ENCODE measurements around the gene PHAF1. TPM values are rescaled to one million over a fixed set of nuclear protein-coding genes. Genes with fewer than 3 reads are reported as not detected.

Gene PHAF1
- total RNA-seq, 2 donors from 2014 or later: 10.3 TPM

DNA sequence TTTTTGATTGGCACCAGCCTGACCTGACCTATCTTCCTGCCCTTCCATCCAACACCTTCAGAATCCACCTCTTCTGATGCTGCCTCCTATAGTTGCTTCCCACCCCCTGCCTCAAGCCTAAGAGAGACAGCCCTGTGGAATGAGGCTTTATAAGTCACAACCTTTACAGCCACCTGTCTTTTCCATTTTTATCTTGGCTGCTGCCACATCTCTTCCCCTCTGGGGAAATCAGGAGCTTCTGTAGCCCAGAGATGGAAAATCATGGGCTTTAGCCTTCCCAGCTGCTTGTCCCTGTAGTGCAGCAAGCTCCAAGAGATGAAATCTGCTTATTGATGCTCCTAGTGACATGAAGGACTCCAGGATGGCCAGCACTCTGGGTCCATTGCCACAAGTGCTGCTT is 18.7 kb downstream of the PHAF1 start:
- Histone ChIP-seq H3K9me3 (no peaks in the 10 kb centered on the region), H3K36me3 (peaks cover 51% of the 10 kb centered on the region), H3K27ac (no peak overlapping the region), H3K4me1 (no peaks in the 10 kb centered on the region), H3K27me3 (no peaks in the 10 kb centered on the region), H3K4me3 (no peak overlapping the region)
- no peak for DNase-seq (ENCODE audit: low spot score)
- no peak for TF ChIP-seq CTCF (IDR thresholded peaks at IDR 0.05)

- TF ChIP-seq CTCF (IDR thresholded peaks at IDR 0.05): no peak
Measured at GRCh38 chr16:67128887-67129286, 19.1 kb downstream of the PHAF1 start.

GRCh38 chr16:67129422-67129821 is 19.7 kb downstream of the PHAF1 start:
- no peak for DNase-seq (ENCODE audit: low spot score)
- Histone ChIP-seq H3K4me1 (no peaks in the 10 kb centered on the region), H3K36me3 (peaks cover 57% of the 10 kb centered on the region), H3K4me3 (no peak overlapping the region), H3K9me3 (no peaks in the 10 kb centered on the region), H3K27me3 (no peaks in the 10 kb centered on the region), H3K27ac (no peak overlapping the region)
- TF ChIP-seq CTCF (IDR thresholded peaks at IDR 0.05): no peak

More at GRCh38 chr16:67128887-67129286, 19.1 kb downstream of the PHAF1 start:
- no peak for DNase-seq (ENCODE audit: low spot score)
- Histone ChIP-seq H3K4me1 (no peaks in the 10 kb centered on the region), H3K4me3 (no peak overlapping the region), H3K27me3 (no peaks in the 10 kb centered on the region), H3K27ac (no peak overlapping the region), H3K36me3 (peaks cover 54% of the 10 kb centered on the region), H3K9me3 (no peaks in the 10 kb centered on the region)

- Histone ChIP-seq H3K4me1 (no peaks in the 10 kb centered on the region), H3K4me3 (no peak overlapping the region), H3K9me3 (no peaks in the 10 kb centered on the region), H3K36me3 (peaks cover 95% of the 10 kb centered on the region), H3K27me3 (no peaks in the 10 kb centered on the region), H3K27ac (no peak overlapping the region)
- no peak for TF ChIP-seq CTCF (IDR thresholded peaks at IDR 0.05)
- no peak for DNase-seq (ENCODE audit: low spot score)
Measured at GRCh38 chr16:67137605-67138004, 27.9 kb downstream of the PHAF1 start.

GRCh38 chr16:67141391-67141790 is 31.6 kb downstream of the PHAF1 start:
- no peak for DNase-seq (ENCODE audit: low spot score)
- no peaks in the 10 kb centered on the region for H3K4me1 ChIP-seq
- H3K27ac ChIP-seq: no peak overlapping the region
- no peaks in the 10 kb centered on the region for H3K9me3 ChIP-seq
- no peaks in the 10 kb centered on the region for H3K27me3 ChIP-seq
- TF ChIP-seq CTCF (IDR thresholded peaks at IDR 0.05): no peak
- H3K4me3 ChIP-seq: no peak overlapping the region
- H3K36me3 ChIP-seq: peaks cover 97% of the 10 kb centered on the region

DNA sequence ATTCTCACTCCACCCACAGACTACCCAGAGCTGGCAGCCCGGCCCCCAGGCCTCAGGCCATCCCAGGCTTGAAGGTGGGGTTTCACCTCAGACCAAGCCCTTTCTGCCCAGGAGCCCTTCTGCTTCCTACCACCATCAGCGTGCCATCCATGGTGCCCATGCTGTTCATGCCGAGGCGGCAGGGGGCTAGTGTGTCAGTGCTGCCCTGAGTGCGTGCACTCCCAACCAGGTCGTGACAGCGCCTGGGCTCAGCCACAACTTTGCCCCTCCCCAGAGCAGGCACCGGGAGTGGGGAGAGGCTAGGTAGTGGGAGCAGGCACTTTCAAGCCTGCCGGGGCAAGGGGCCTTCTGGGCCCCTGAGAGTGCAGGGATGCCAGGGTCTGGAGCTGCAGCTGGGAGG is 32.6 kb downstream of the PHAF1 start:
- Histone ChIP-seq H3K36me3 (peaks cover 97% of the 10 kb centered on the region), H3K9me3 (no peaks in the 10 kb centered on the region), H3K4me3 (no peak overlapping the region), H3K4me1 (no peaks in the 10 kb centered on the region), H3K27me3 (no peaks in the 10 kb centered on the region), H3K27ac (no peak overlapping the region)
- DNase-seq (ENCODE audit: low spot score): no peak
- no peak for TF ChIP-seq CTCF (IDR thresholded peaks at IDR 0.05)

All from right atrium auricular region (tissue), 2 donors.